Measurements from ENCODE around the gene SSR4. TPM values are rescaled to one million over a fixed set of nuclear protein-coding genes. Genes with fewer than 3 reads are reported as not detected.

The SSR4 gene
- total and polyA plus RNA-seq, 2 of the 13 experiments (the other 11 are each of a cell fraction or from before 2014, with no cell fraction given) = 214 to 288 TPM

GRCh38 chrX:153828308-153828707 is 33.8 kb downstream of the SSR4 start (continued):
- TF ChIP-seq, protein P1, sequence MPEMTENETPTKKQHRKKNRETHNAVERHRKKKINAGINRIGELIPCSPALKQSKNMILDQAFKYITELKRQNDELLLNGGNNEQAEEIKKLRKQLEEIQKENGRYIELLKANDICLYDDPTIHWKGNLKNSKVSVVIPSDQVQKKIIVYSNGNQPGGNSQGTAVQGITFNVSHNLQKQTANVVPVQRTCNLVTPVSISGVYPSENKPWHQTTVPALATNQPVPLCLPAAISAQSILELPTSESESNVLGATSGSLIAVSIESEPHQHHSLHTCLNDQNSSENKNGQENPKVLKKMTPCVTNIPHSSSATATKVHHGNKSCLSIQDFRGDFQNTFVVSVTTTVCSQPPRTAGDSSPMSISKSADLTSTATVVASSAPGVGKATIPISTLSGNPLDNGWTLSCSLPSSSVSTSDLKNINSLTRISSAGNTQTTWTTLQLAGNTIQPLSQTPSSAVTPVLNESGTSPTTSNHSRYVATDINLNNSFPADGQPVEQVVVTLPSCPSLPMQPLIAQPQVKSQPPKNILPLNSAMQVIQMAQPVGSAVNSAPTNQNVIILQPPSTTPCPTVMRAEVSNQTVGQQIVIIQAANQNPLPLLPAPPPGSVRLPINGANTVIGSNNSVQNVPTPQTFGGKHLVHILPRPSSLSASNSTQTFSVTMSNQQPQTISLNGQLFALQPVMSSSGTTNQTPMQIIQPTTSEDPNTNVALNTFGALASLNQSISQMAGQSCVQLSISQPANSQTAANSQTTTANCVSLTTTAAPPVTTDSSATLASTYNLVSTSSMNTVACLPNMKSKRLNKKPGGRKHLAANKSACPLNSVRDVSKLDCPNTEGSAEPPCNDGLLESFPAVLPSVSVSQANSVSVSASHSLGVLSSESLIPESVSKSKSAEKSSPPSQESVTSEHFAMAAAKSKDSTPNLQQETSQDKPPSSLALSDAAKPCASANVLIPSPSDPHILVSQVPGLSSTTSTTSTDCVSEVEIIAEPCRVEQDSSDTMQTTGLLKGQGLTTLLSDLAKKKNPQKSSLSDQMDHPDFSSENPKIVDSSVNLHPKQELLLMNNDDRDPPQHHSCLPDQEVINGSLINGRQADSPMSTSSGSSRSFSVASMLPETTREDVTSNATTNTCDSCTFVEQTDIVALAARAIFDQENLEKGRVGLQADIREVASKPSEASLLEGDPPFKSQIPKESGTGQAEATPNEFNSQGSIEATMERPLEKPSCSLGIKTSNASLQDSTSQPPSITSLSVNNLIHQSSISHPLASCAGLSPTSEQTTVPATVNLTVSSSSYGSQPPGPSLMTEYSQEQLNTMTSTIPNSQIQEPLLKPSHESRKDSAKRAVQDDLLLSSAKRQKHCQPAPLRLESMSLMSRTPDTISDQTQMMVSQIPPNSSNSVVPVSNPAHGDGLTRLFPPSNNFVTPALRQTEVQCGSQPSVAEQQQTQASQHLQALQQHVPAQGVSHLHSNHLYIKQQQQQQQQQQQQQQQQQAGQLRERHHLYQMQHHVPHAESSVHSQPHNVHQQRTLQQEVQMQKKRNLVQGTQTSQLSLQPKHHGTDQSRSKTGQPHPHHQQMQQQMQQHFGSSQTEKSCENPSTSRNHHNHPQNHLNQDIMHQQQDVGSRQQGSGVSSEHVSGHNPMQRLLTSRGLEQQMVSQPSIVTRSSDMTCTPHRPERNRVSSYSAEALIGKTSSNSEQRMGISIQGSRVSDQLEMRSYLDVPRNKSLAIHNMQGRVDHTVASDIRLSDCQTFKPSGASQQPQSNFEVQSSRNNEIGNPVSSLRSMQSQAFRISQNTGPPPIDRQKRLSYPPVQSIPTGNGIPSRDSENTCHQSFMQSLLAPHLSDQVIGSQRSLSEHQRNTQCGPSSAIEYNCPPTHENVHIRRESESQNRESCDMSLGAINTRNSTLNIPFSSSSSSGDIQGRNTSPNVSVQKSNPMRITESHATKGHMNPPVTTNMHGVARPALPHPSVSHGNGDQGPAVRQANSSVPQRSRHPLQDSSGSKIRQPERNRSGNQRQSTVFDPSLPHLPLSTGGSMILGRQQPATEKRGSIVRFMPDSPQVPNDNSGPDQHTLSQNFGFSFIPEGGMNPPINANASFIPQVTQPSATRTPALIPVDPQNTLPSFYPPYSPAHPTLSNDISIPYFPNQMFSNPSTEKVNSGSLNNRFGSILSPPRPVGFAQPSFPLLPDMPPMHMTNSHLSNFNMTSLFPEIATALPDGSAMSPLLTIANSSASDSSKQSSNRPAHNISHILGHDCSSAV (CRISPR knock-in tag; IDR thresholded peaks at IDR 0.05; ENCODE audit: borderline replicate concordance) = no peak
- TF ChIP-seq ZNF672 (CRISPR knock-in tag; IDR thresholded peaks at IDR 0.05) (no peak), JUND (CRISPR knock-in tag; IDR thresholded peaks at IDR 0.05) (no peak)
